PFSK-1 (cell line): Measurements from ENCODE around the gene RPLP1.

ENCODE experiments used
- POLR2AphosphoS5 ChIP-seq: IDR thresholded peaks from 2 replicates; pipeline ENCODE4 v1.6.1; 2012; ENCODE audit warnings: low read depth, mild to moderate bottlenecking, control low read depth, low read length, moderate library complexity
- TAF1 ChIP-seq: IDR thresholded peaks from 2 replicates; pipeline ENCODE4 v1.6.1; 2012; ENCODE audit warnings: low read length, control low read depth, borderline replicate concordance; ENCODE audit not compliant: insufficient read depth

DNA sequence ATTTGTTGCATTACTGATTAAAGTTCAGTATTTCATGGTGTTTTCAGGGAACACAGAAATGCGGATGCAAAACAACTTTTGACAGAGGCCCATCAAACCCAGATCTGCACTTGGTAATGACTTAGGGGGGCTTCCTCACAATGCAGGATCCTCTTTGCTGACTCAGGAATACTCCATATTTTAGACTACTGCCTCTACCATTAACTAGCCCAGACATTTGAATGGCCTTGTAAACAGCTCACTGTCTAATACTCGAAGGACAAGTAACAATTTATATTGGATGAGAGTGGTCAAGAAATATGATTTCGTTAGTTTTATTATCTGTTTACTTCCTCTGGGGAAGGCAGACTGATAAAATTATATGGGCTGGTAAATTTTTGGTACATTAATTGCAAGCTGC lies 47.5 kb upstream of the RPLP1 start:
- TF ChIP-seq POLR2AphosphoS5 (no peak), TAF1 (no peak)
